HepG2 (cell line): ENCODE results near the gene WNT3A. TPM values are rescaled to one million over a fixed set of nuclear protein-coding genes. Genes with fewer than 3 reads are reported as not detected.

Experiments used
- ATF5 ChIP-seq: sonication (generic); formaldehyde crosslinking; IDR thresholded peaks from 2 replicates; pipeline ENCODE4 v1.4.0; 2020; ENCODE audit warnings: mild to moderate bottlenecking, low read depth, missing genetic modification reagents
- FOXP4 ChIP-seq: sonication (generic); formaldehyde crosslinking; IDR thresholded peaks from 2 replicates; pipeline ENCODE4 v1.4.0; 2020; ENCODE audit warnings: missing genetic modification reagents
- HDAC2 ChIP-seq: sonication (generic); formaldehyde crosslinking; IDR thresholded peaks from 2 replicates; pipeline ENCODE4 v1.4.0; 2020; ENCODE audit warnings: missing genetic modification reagents
- HDAC6 ChIP-seq: fragments of 200-600 bp; sonication (generic); IDR thresholded peaks from 2 replicates; pipeline ENCODE4 v1.7.0; 2017; ENCODE audit warnings: mild to moderate bottlenecking, antibody characterized with exemption, low read length, low read depth
- HIC2 ChIP-seq: sonication (generic); formaldehyde crosslinking; IDR thresholded peaks from 2 replicates; pipeline ENCODE4 v1.9.0; 2022; ENCODE audit warnings: low read depth, missing genetic modification reagents
- MNT ChIP-seq: fragments of 450-650 bp; IDR thresholded peaks from 2 replicates; pipeline ENCODE4 v1.6.1; 2016
- NFKBIZ ChIP-seq: IDR thresholded peaks from 2 replicates; pipeline ENCODE4 v1.6.1; 2018; ENCODE audit warnings: missing genetic modification reagents, missing compliant biosample characterization
- UBTF ChIP-seq: sonication (generic); formaldehyde crosslinking; IDR thresholded peaks from 2 replicates; pipeline ENCODE4 v1.4.0; 2020; ENCODE audit warnings: mild to moderate bottlenecking, missing genetic modification reagents
- ZBTB14 ChIP-seq: sonication (generic); formaldehyde crosslinking; IDR thresholded peaks from 2 replicates; pipeline ENCODE4 v1.4.0; 2020; ENCODE audit warnings: missing genetic modification reagents
- ZBTB2 ChIP-seq: sonication (generic); formaldehyde crosslinking; IDR thresholded peaks from 2 replicates; pipeline ENCODE4 v1.8.0; 2022; ENCODE audit warnings: low read depth, missing genetic modification reagents
- ZMYM2 ChIP-seq: sonication (generic); formaldehyde crosslinking; IDR thresholded peaks from 2 replicates; pipeline ENCODE4 v1.8.0; 2022; ENCODE audit warnings: mild to moderate bottlenecking, missing genetic modification reagents
- ZNF138 ChIP-seq: sonication (generic); formaldehyde crosslinking; IDR thresholded peaks from 2 replicates; pipeline ENCODE4 v1.5.0; 2020; ENCODE audit warnings: mild to moderate bottlenecking, low read depth, missing genetic modification reagents
- ZNF580 ChIP-seq: IDR thresholded peaks from 2 replicates; pipeline ENCODE4 v1.6.1; 2016; ENCODE audit warnings: low read depth, borderline replicate concordance
- polyA plus RNA-seq, 8 experiments: library from polyadenylated mRNA; depleted of rRNA in 3 of 8; stranded (reverse) in 7 of 8; unstranded in 1 of 8; fragments of >200 nt; fragmentation: Illumina TruSeq in 4 of 8; extraction: Trizol in 4 of 8; gene quantifications; 2 replicates each; pipeline versions ENCODE4 v1.2.1 to v1.2.3, GENCODE V29; 2011 to 2016; ENCODE audit warnings: low read depth in 4 of 8, missing spikeins in 1 of 8, mixed read lengths in 1 of 8; ENCODE audit not compliant: insufficient read depth in 1 of 8
- total RNA-seq, 5 experiments: library from RNA; depleted of rRNA; stranded (reverse); fragments of >200 nt; fragmentation: Illumina TruSeq; extraction: Trizol; gene quantifications; 2 replicates each; pipeline ENCODE4 v1.2.3, GENCODE V29; 2016; ENCODE audit warnings: low read depth in 1 of 5

Gene WNT3A
- total and polyA plus RNA-seq, 2 of the 13 experiments (the other 11 are each of a cell fraction or from before 2014, with no cell fraction given), result not detected

GRCh38 chr1:228109073-228109961, 102.5 kb downstream of the WNT3A start, which contains the start of gene MRPL55 (continued):
- TF ChIP-seq UBTF (CRISPR knock-in tag) (peak; percentile 72), NFKBIZ (no peak; the same call in 1 of the 2 replicates), ZNF138 (CRISPR knock-in tag) (peak; percentile 93; the same call in 1 of the 2 replicates), FOXP4 (CRISPR knock-in tag) (peak; percentile 41; the same call in 1 of the 2 replicates), HIC2 (no peak), ZNF580 (CRISPR knock-in tag) (peak; percentile 88), HDAC6 (no peak), ZBTB2 (CRISPR knock-in tag) (no peak), ATF5 (CRISPR knock-in tag) (no peak; the same call in 1 of the 2 replicates), MNT (peak; percentile 58), ZMYM2 (CRISPR knock-in tag) (peak; percentile 25; the same call in 1 of the 2 replicates), HDAC2 (CRISPR knock-in tag) (peak; percentile 92), ZBTB14 (CRISPR knock-in tag) (no peak)
